ENCODE measurements around the gene EN2. TPM values are rescaled to one million over a fixed set of nuclear protein-coding genes. Genes with fewer than 3 reads are reported as not detected.

Gene EN2
- total and polyA plus RNA-seq, 2 of the 4 experiments (the other 2 are of a cell fraction) = not detected

GRCh38 chr7:155451840-155452239, 6.1 kb upstream of the EN2 start (continued):
- TF ChIP-seq SMC3 (IDR thresholded peaks at IDR 0.05; ENCODE audit: low read depth, low read length) (no peak), MXI1 (IDR thresholded peaks at IDR 0.05; ENCODE audit: borderline replicate concordance, low read depth, low read length) (no peak), RFX5 (IDR thresholded peaks at IDR 0.05; ENCODE audit: low read depth, low read length) (no peak)

GRCh38 chr7:155452505-155453295, 5.2 kb upstream of the EN2 start:
- no peak overlapping the region for H2AK5ac ChIP-seq (ENCODE audit: low read depth, low read length)
- dilution Hi-C loops (cut with HindIII; ENCODE audit: low sequenced_read_pairs, unreplicated experiment) = no loop called here
- TF ChIP-seq CHD1 (IDR thresholded peaks at IDR 0.05; ENCODE audit: low read depth, low read length) (no peak), BHLHE40 (IDR thresholded peaks at IDR 0.05; ENCODE audit: low read depth, low read length) (no peak), RAD21 (IDR thresholded peaks at IDR 0.05; ENCODE audit: low read length) (no peak), CEBPB (IDR thresholded peaks at IDR 0.05; ENCODE audit: low read depth, low read length) (no peak), MAFK (IDR thresholded peaks at IDR 0.05; ENCODE audit: low read depth, low read length) (no peak)
- H2AFZ ChIP-seq (replicated peaks; ENCODE audit: low read length, poor library complexity) = no peak overlapping the region
- no peak overlapping the region for H3K56ac ChIP-seq (ENCODE audit: extremely low read depth, insufficient read depth, low read length)
- H2BK15ac ChIP-seq (ENCODE audit: low read depth, low read length) = no peak overlapping the region
- no peaks in the 10 kb centered on the region for H3K4me1 ChIP-seq (ENCODE audit: control insufficient read depth, insufficient read depth, low read length)
- no peak overlapping the region for H3K27ac ChIP-seq (ENCODE audit: insufficient read depth, low read length)
- no peak overlapping the region for H3K18ac ChIP-seq (ENCODE audit: low read depth, low read length)
- intact Hi-C loops (cut with micrococcal nuclease) = loop anchor here (10.0 kb wide), 2 partner anchors 78 to 158 kb away; partner anchors contain the start of gene INSIG1
- no peak overlapping the region for H3K14ac ChIP-seq (replicated peaks; ENCODE audit: low read depth, low read length)
- no peak overlapping the region for H4K5ac ChIP-seq (ENCODE audit: low read depth, low read length)
- no peak overlapping the region for H2BK20ac ChIP-seq (ENCODE audit: low read depth, low read length)
- H3K36me3 ChIP-seq (ENCODE audit: control insufficient read depth, insufficient read depth, low read length) = no peaks in the 10 kb centered on the region
- no TSS peak for BruUV-seq (replicated peaks)
- ChIA-PET POLR2A (ENCODE audit: unreplicated experiment) (no interaction called here), CTCF (no interaction called here)
- 0 out of 2 replicates have a peak, but pooled peaks cover 4% of the 10 kb centered on the region for H3K9me3 ChIP-seq (ENCODE audit: control insufficient read depth, insufficient read depth, low read length)
- no peak overlapping the region for H3K4ac ChIP-seq (ENCODE audit: low read depth, low read length)
- no peaks in the 10 kb centered on the region for H4K20me1 ChIP-seq (ENCODE audit: insufficient read depth, low read length)
- ATAC-seq (ENCODE audit: low read depth) = no peak
- no peaks in the 10 kb centered on the region for H3K79me1 ChIP-seq (ENCODE audit: low read depth in 1 of 2, low read length in 2 of 2)
- no peak for DNase-seq
- no peak overlapping the region for H2BK120ac ChIP-seq (ENCODE audit: low read depth, low read length)
- peaks cover 90% of the 10 kb centered on the region for H3K27me3 ChIP-seq (ENCODE audit: control insufficient read depth, insufficient read depth, low read length)
- no CpG with 5 or more reads among the region's 5 CpGs for WGBS, 2 experiments (ENCODE audit: extremely low coverage in 2 of 2, insufficient read length in 1 of 2)
- H3K9me1 ChIP-seq (ENCODE audit: insufficient read depth, low read length) = no peaks in the 10 kb centered on the region; the same call in 1 of the 2 replicates
- no peak overlapping the region for H3K9ac ChIP-seq (ENCODE audit: low read depth, low read length)
- no peak overlapping the region for H3K23ac ChIP-seq (ENCODE audit: low read depth, low read length)
- no peak overlapping the region for H4K91ac ChIP-seq (ENCODE audit: insufficient read depth, low read depth, low read length)
- in situ Hi-C loops (cut with MboI; ENCODE audit: low sequenced_read_pairs) = no loop called here
- no peak overlapping the region for H3K4me2 ChIP-seq (ENCODE audit: low read depth, low read length)
- H3K4me3 ChIP-seq (ENCODE audit: insufficient read depth, low read depth, low read length) = no peak overlapping the region
- H2AK9ac ChIP-seq (replicated peaks; ENCODE audit: low read depth, low read length, poor library complexity) = no peak overlapping the region
- no peak overlapping the region for H4K8ac ChIP-seq (ENCODE audit: low read depth in 2 of 2, low read length in 2 of 2)
- H2BK5ac ChIP-seq (ENCODE audit: low read depth, low read length, poor library complexity, severe bottlenecking) = no peak overlapping the region
